Transverse colon (tissue), 4 donors: ENCODE results near the gene RABGAP1L. TPM values are rescaled to one million over a fixed set of nuclear protein-coding genes. Genes with fewer than 3 reads are reported as not detected.

Experiments used
- DNase-seq: peaks from one replicate; pipeline ENCODE4 v3.0.0-alpha.2; 2019
- H3K27ac ChIP-seq, 4 donors: fragments of 200-600 bp; sonication (generic); 2 replicates each; pipeline ENCODE4 v1.5.1; 2016 to 2018; ENCODE audit warnings: inconsistent platforms in 4 of 4
- H3K27me3 ChIP-seq: fragments of 200-600 bp; sonication (generic); 2 replicates; pipeline ENCODE4 v1.5.1; 2017; ENCODE audit warnings: inconsistent platforms
- H3K36me3 ChIP-seq, 4 donors: fragments of 200-600 bp; sonication (generic); 2 replicates each; pipeline ENCODE4 v1.5.1; 2017 to 2019; ENCODE audit warnings: inconsistent platforms in 4 of 4
- H3K4me1 ChIP-seq, 4 donors: fragments of 200-600 bp; sonication (generic); 2 replicates each; pipeline ENCODE4 v1.5.1; 2017 to 2020; ENCODE audit warnings: inconsistent platforms in 4 of 4
- H3K4me3 ChIP-seq, 4 donors: fragments of 200-600 bp; sonication (generic); 1 replicate in 1 of 4; 2 replicates in 3 of 4; pipeline versions ENCODE4 v1.5.1 to v1.6.1; 2017 to 2019; ENCODE audit warnings: inconsistent platforms in 4 of 4
- H3K9me3 ChIP-seq, 2 donors: fragments of 200-600 bp; sonication (generic); 2 replicates each; pipeline ENCODE4 v1.5.1; 2017 to 2019; ENCODE audit warnings: inconsistent platforms in 2 of 2
- EP300 ChIP-seq: sonication (generic); formaldehyde crosslinking; IDR thresholded peaks from one replicate; pipeline ENCODE4 v1.6.1; 2017; ENCODE audit warnings: antibody characterized with exemption, low read depth
- POLR2A ChIP-seq: fragments of 450-650 bp; IDR thresholded peaks from one replicate; pipeline ENCODE4 v1.6.1; 2016; ENCODE audit warnings: antibody characterized with exemption, mild to moderate bottlenecking, moderate library complexity
- POLR2AphosphoS5 ChIP-seq, 3 donors: sonication (generic); formaldehyde crosslinking; IDR thresholded peaks; one replicate each; pipeline ENCODE4 v1.6.1; 2016; ENCODE audit warnings: antibody characterized with exemption in 3 of 3
- WGBS, 2 donors: methylation state at CpG; one replicate each; pipeline ENCODE4 v1.1.5; 2018; ENCODE audit warnings: low coverage in 1 of 2; 5-methylcytosine and 5-hydroxymethylcytosine counted together
- in situ Hi-C, 4 donors: fragments of 200-750 bp; cut with MboI; loops; one replicate each; pipeline versions ENCODE4 v1.15.0 to v1.15.1; 2017; ENCODE audit warnings: low sequenced_read_pairs in 3 of 4, low pct_ligation_motif_present in 1 of 4, low pct_unique_long_range_greater_than_20kb in 1 of 4
- intact Hi-C: fragments of 100-400 bp; cut with DNase I; formaldehyde crosslinking; loops from one replicate; pipeline ENCODE4 v1.15.1; 2023; ENCODE audit warnings: low total_unique reads
- total RNA-seq, 4 donors: library from RNA; depleted of rRNA; stranded (reverse); fragments of >200 nt; gene quantifications; one replicate each; pipeline ENCODE4 v1.1.0, GENCODE V29; 2016
- TF ChIP-seq, protein P1 (sequence below), 5 experiments: fragments of 200-600 bp in 3 of 5; fragments of 450-650 bp in 2 of 5; sonication (generic) in 3 of 5; IDR thresholded peaks; 1 replicate in 2 of 5; 2 replicates in 3 of 5; pipeline ENCODE4 v1.5.1; 2016 to 2017; ENCODE audit warnings: antibody characterized with exemption in 5 of 5, inconsistent platforms in 3 of 5, mild to moderate bottlenecking in 2 of 5, moderate library complexity in 1 of 5

The RABGAP1L gene
- total RNA-seq, 4 donors from 2014 or later = 68.9 to 127 (median 99.9) TPM

DNA sequence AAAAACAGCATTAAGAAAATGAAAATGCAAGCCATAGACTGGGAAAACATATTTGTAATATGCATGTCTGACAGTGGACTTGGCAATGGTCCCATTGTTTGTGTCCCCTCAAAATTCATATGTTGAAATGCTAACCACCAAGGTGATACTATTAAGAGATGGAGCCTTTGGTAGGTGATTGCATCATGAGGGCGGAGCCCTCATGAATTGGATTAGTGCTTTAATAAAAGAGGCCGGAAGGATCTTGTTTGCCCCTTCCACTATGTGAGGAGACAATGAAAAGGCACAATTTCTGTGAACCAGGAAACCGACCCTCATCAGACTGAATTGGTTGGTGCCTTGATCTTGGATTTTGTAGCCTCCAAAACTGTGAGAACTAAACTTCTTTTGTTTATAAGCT is 520.8 kb downstream of the RABGAP1L start:
- no peak for DNase-seq
- WGBS, 2 donors = 98 to 100% methylated on average over 1 to 3 of the region's 3 CpGs
- intact Hi-C loops = no loop called here

DNA sequence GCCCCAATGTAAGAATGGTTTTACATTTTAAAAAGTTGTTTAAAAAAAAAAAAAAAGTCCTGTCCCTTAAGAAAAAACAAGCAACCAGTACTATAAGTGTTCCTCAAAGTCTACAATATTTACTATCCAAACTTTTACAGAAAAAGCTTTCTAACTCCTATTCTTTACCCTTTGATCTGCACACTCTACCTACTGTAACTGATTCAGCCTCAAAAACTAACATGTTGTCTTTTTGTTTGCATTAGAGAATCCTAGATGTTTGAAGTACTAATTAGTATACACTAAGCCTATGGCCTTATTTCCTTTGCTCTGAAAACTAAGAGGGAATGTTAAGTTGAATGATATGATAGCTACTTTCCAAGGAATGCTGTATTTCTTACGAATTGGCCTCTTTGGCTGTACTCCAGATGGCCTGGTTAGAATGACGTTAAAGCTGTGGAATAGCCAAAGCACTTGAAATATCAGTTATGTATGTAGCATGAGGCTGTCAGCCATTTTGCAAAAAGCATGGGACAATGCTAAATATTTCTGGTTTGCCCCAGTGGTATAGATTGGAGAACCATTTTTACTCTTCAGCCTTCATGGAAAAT is 523.2 kb downstream of the RABGAP1L start:
- no peaks in the 10 kb centered on the region for H3K9me3 ChIP-seq
- intact Hi-C loops = no loop called here
- no peaks in the 10 kb centered on the region for H3K36me3 ChIP-seq
- in situ Hi-C loops = no loop called here
- DNase-seq = no peak
- H3K27me3 ChIP-seq = no peaks in the 10 kb centered on the region
- no peak overlapping the region for H3K27ac ChIP-seq
- no peak for TF ChIP-seq POLR2A
- TF ChIP-seq, protein P1, sequence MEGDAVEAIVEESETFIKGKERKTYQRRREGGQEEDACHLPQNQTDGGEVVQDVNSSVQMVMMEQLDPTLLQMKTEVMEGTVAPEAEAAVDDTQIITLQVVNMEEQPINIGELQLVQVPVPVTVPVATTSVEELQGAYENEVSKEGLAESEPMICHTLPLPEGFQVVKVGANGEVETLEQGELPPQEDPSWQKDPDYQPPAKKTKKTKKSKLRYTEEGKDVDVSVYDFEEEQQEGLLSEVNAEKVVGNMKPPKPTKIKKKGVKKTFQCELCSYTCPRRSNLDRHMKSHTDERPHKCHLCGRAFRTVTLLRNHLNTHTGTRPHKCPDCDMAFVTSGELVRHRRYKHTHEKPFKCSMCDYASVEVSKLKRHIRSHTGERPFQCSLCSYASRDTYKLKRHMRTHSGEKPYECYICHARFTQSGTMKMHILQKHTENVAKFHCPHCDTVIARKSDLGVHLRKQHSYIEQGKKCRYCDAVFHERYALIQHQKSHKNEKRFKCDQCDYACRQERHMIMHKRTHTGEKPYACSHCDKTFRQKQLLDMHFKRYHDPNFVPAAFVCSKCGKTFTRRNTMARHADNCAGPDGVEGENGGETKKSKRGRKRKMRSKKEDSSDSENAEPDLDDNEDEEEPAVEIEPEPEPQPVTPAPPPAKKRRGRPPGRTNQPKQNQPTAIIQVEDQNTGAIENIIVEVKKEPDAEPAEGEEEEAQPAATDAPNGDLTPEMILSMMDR (IDR thresholded peaks at IDR 0.05) = no peak
- no peak for TF ChIP-seq EP300
- no peak for TF ChIP-seq POLR2AphosphoS5 (IDR thresholded peaks at IDR 0.05)
- 33 to 70% methylated on average over 1 to 2 of the region's 2 CpGs for WGBS, 2 donors
- H3K4me3 ChIP-seq = no peak overlapping the region
- no peaks in the 10 kb centered on the region for H3K4me1 ChIP-seq

More for the DNA sequence above, 520.8 kb downstream of the RABGAP1L start:
- no peak for TF ChIP-seq POLR2A
- no peak for TF ChIP-seq POLR2AphosphoS5 (IDR thresholded peaks at IDR 0.05)
- no peak for TF ChIP-seq EP300
- TF ChIP-seq, protein P1 (IDR thresholded peaks at IDR 0.05) = no peak
- H3K27ac ChIP-seq = no peak overlapping the region
- in situ Hi-C loops = no loop called here
- no peaks in the 10 kb centered on the region for H3K36me3 ChIP-seq
- no peaks in the 10 kb centered on the region for H3K27me3 ChIP-seq
- no peak overlapping the region for H3K4me3 ChIP-seq
- no peaks in the 10 kb centered on the region for H3K4me1 ChIP-seq
- H3K9me3 ChIP-seq = no peaks in the 10 kb centered on the region

DNA sequence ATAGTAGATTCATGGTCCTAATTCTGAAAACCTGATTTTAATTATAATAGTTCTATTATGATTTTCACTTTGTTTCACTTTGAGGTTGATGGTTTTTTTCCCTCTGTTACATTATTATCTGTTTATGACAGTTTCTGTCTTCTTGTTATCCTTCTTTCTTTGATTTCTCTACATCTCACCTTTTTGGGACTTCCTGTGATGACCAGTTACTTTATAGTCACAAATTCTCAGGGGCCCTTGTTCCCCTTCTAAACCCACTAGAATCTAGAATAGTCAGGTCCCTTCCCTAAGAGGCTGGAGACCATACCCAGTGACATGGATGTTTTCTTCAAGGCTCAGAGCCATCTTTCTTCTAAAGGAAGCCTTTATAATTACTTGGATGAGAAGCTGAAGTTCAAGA is 526.9 kb downstream of the RABGAP1L start:
- no peaks in the 10 kb centered on the region for H3K36me3 ChIP-seq
- no peaks in the 10 kb centered on the region for H3K9me3 ChIP-seq
- H3K27ac ChIP-seq = no peak overlapping the region
- H3K4me1 ChIP-seq = peaks cover 0 to 11% (median 4%) of the 10 kb centered on the region in 4 donors
- in situ Hi-C loops = no loop called here
- DNase-seq = no peak
- no peak overlapping the region for H3K4me3 ChIP-seq
- intact Hi-C loops = no loop called here
- no peaks in the 10 kb centered on the region for H3K27me3 ChIP-seq
- no peak for TF ChIP-seq POLR2AphosphoS5 (IDR thresholded peaks at IDR 0.05)
- no peak for TF ChIP-seq POLR2A
- TF ChIP-seq EP300 = no peak
- TF ChIP-seq, protein P1 (IDR thresholded peaks at IDR 0.05) = no peak

DNA sequence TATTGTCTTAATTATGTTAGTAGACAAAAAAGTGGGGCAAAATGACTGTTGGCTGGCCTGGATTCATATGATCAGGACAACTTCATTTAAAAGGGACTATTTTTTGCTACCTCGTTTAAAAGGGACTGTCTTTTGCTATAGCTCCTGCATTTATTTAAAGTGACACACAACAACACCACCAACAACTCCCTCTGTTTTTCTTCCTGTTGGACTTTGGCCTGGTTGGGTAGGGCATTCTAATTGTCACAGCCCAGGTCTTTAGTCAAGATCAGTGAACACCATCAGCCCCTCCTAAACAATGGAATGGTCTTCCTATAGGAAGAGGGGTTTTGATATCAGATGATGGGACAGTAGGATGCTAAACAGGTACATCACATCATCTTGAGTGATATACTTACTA is 530.2 kb downstream of the RABGAP1L start:
- no peaks in the 10 kb centered on the region for H3K27me3 ChIP-seq
- H3K9me3 ChIP-seq = no peaks in the 10 kb centered on the region
- no peak overlapping the region for H3K4me3 ChIP-seq
- intact Hi-C loops (no loop called here), in situ Hi-C loops (no loop called here)
- no peak for TF ChIP-seq POLR2AphosphoS5 (IDR thresholded peaks at IDR 0.05)
- no peak for TF ChIP-seq POLR2A
- TF ChIP-seq EP300 = no peak
- TF ChIP-seq, protein P1 (IDR thresholded peaks at IDR 0.05) = no peak
- peaks cover 0 to 11% (median 4%) of the 10 kb centered on the region in 4 donors for H3K4me1 ChIP-seq
- DNase-seq = peak; percentile 12
- WGBS, 2 donors = 33 to 50% methylated on average over 1 of the region's 1 CpG
- no peaks in the 10 kb centered on the region for H3K36me3 ChIP-seq
- peak overlapping the region in 1 of 4 donors; percentile 1 for H3K27ac ChIP-seq
